GM12878 (cell line): ENCODE data around the gene CNRIP1. TPM values are rescaled to one million over a fixed set of nuclear protein-coding genes. Genes with fewer than 3 reads are reported as not detected.

Experiments
- BHLHE40 ChIP-seq, 2 experiments: fragments of 450-650 bp in 1 of 2; IDR thresholded peaks; 2 replicates each; pipeline ENCODE4 v1.6.1; 2011 to 2017; ENCODE audit warnings: low read depth in 2 of 2, borderline replicate concordance in 1 of 2, improper control_type of control experiment in 1 of 2, low read length in 1 of 2, mild to moderate bottlenecking in 1 of 2
- CREM ChIP-seq: IDR thresholded peaks from 2 replicates; pipeline ENCODE4 v1.6.1; 2014; ENCODE audit warnings: antibody characterized with exemption, low read depth
- IKZF1 ChIP-seq: fragments of 450-650 bp; conservative IDR thresholded peaks from 2 replicates; pipeline ENCODE4 v1.6.1; 2017; ENCODE audit warnings: antibody characterized with exemption, mild to moderate bottlenecking
- JUNB ChIP-seq: IDR thresholded peaks from 2 replicates; pipeline ENCODE4 v1.6.1; 2016; ENCODE audit warnings: antibody characterized with exemption, mild to moderate bottlenecking
- RCOR1 ChIP-seq: conservative IDR thresholded peaks from 2 replicates; pipeline ENCODE4 v1.6.1; 2012; ENCODE audit warnings: low read depth, low read length, improper control_type of control experiment
- SIN3A ChIP-seq: IDR thresholded peaks from 2 replicates; pipeline ENCODE4 v1.6.1; 2012; ENCODE audit warnings: low read depth, low read length, improper control_type of control experiment
- TCF3 ChIP-seq: IDR thresholded peaks from 2 replicates; pipeline ENCODE4 v1.6.1; 2012; ENCODE audit warnings: low read depth, mild to moderate bottlenecking, low read length, borderline replicate concordance; ENCODE audit not compliant: insufficient read depth
- WRNIP1 ChIP-seq: IDR thresholded peaks from 2 replicates; pipeline ENCODE4 v1.6.1; 2011; ENCODE audit warnings: low read depth, low read length, improper control_type of control experiment, borderline replicate concordance
- ZBED1 ChIP-seq: IDR thresholded peaks from 2 replicates; pipeline ENCODE4 v1.6.1; 2016; ENCODE audit warnings: borderline replicate concordance
- polyA plus RNA-seq, 11 experiments: library from polyadenylated mRNA; depleted of rRNA in 4 of 11; unstranded in 6 of 11; stranded (reverse) in 5 of 11; fragments of >200 nt; fragmentation: Nextera tagmentation in 4 of 11; fragmentation: Illumina TruSeq in 1 of 11; extraction: Ambion mirVana in 4 of 11; extraction: Trizol in 1 of 11; gene quantifications; 1 replicate in 1 of 11; 2 replicates in 10 of 11; pipeline versions ENCODE4 v1.2.1 to v1.2.3, GENCODE V29; 2011 to 2016; ENCODE audit warnings: inconsistent platforms in 2 of 11, missing spikeins in 2 of 11, low read depth in 1 of 11
- total RNA-seq, 4 experiments: library from RNA; depleted of rRNA in 3 of 4; stranded (reverse); fragments of >200 nt in 3 of 4; fragmentation: Illumina TruSeq in 1 of 4; extraction: Trizol in 1 of 4; gene quantifications; 2 replicates each; pipeline versions ENCODE4 v1.2.1 to v1.2.3, GENCODE V29; 2013 to 2021
- TF ChIP-seq, protein P1 (sequence below): fragments of 450-650 bp; IDR thresholded peaks from 2 replicates; pipeline ENCODE4 v1.6.1; 2016; ENCODE audit warnings: mild to moderate bottlenecking
- TF ChIP-seq, protein P2 (sequence below): fragments of 150-350 bp; IDR thresholded peaks from 2 replicates; pipeline ENCODE4 v1.6.1; 2016; ENCODE audit warnings: low read depth, low read length
- TF ChIP-seq, protein P3 (sequence below): IDR thresholded peaks from 2 replicates; pipeline ENCODE4 v1.6.1; 2012; ENCODE audit warnings: mild to moderate bottlenecking, low read depth, low read length
- TF ChIP-seq, protein P4 (sequence below): fragments of 450-650 bp; IDR thresholded peaks from 2 replicates; pipeline ENCODE4 v1.6.1; 2017; ENCODE audit warnings: low read depth, mild to moderate bottlenecking, moderate library complexity
- TF ChIP-seq, protein P5 (sequence below): fragments of 450-650 bp; IDR thresholded peaks from 2 replicates; pipeline ENCODE4 v1.6.1; 2016; ENCODE audit warnings: mild to moderate bottlenecking
- TF ChIP-seq, protein P6 (sequence below): fragments of 450-650 bp; IDR thresholded peaks from 2 replicates; pipeline ENCODE4 v1.6.1; 2017; ENCODE audit warnings: mild to moderate bottlenecking, low read depth, inconsistent platforms; ENCODE audit not compliant: poor library complexity, severe bottlenecking

Gene CNRIP1
- total and polyA plus RNA-seq, 10 of the 15 experiments (the other 5 are each of a cell fraction or from before 2014, with no cell fraction given) = not detected

DNA sequence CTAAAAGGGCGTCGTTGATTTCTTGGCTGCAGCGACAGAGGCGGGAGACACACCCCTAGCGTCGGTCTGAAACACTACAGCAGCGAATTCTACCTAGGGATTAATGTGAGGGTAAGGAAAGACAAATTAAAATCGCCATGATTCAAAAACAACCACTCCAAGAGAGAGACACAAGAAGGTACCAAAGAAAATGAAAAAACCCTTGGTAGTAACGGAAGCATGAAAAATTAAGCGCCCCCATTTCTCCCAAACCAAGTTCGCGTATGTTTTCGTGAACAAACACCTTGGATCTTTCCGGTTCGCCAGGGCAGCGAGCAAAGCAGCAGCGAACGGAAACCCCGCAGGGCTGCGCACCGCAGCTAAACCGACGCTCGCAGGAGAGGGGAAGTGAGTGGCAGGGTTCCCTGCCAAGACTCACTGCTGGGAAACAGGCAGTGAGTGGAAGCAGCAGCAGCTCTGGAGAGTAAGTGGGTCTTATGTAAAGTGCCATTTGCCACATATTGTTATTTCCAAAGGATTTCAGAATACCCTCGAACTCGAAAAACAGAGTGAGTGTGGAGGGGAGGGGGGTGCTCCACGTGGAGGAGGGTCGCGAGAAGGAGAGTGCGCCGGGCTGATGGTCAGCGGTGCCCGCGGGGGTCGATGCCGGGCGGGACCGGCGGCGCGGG lies 68.4 kb downstream of the CNRIP1 start (continued):
- TF ChIP-seq TCF3 (no peak), JUNB (no peak; the same call in 1 of the 2 replicates), BHLHE40 (IDR thresholded peaks at IDR 0.05; ENCODE audit: borderline replicate concordance in 1 of 2, low read depth in 2 of 2, low read length in 1 of 2) (0 out of 4 replicates have a peak, but pooled peaks of 1 of the 2 experiments have one; percentile 8), RCOR1 (0 out of 2 replicates have a peak, but pooled peaks have one; percentile 44), IKZF1 (peak; percentile 45), WRNIP1 (no peak), SIN3A (peak; percentile 90; the same call in 1 of the 2 replicates), ZBED1 (no peak), CREM (peak; percentile 53; the same call in 1 of the 2 replicates)
- TF ChIP-seq, protein P1, sequence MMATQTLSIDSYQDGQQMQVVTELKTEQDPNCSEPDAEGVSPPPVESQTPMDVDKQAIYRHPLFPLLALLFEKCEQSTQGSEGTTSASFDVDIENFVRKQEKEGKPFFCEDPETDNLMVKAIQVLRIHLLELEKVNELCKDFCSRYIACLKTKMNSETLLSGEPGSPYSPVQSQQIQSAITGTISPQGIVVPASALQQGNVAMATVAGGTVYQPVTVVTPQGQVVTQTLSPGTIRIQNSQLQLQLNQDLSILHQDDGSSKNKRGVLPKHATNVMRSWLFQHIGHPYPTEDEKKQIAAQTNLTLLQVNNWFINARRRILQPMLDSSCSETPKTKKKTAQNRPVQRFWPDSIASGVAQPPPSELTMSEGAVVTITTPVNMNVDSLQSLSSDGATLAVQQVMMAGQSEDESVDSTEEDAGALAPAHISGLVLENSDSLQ = peak; percentile 71; the same call in 1 of the 2 replicates
- TF ChIP-seq, protein P2, sequence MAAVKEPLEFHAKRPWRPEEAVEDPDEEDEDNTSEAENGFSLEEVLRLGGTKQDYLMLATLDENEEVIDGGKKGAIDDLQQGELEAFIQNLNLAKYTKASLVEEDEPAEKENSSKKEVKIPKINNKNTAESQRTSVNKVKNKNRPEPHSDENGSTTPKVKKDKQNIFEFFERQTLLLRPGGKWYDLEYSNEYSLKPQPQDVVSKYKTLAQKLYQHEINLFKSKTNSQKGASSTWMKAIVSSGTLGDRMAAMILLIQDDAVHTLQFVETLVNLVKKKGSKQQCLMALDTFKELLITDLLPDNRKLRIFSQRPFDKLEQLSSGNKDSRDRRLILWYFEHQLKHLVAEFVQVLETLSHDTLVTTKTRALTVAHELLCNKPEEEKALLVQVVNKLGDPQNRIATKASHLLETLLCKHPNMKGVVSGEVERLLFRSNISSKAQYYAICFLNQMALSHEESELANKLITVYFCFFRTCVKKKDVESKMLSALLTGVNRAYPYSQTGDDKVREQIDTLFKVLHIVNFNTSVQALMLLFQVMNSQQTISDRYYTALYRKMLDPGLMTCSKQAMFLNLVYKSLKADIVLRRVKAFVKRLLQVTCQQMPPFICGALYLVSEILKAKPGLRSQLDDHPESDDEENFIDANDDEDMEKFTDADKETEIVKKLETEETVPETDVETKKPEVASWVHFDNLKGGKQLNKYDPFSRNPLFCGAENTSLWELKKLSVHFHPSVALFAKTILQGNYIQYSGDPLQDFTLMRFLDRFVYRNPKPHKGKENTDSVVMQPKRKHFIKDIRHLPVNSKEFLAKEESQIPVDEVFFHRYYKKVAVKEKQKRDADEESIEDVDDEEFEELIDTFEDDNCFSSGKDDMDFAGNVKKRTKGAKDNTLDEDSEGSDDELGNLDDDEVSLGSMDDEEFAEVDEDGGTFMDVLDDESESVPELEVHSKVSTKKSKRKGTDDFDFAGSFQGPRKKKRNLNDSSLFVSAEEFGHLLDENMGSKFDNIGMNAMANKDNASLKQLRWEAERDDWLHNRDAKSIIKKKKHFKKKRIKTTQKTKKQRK = no peak
- TF ChIP-seq, protein P3, sequence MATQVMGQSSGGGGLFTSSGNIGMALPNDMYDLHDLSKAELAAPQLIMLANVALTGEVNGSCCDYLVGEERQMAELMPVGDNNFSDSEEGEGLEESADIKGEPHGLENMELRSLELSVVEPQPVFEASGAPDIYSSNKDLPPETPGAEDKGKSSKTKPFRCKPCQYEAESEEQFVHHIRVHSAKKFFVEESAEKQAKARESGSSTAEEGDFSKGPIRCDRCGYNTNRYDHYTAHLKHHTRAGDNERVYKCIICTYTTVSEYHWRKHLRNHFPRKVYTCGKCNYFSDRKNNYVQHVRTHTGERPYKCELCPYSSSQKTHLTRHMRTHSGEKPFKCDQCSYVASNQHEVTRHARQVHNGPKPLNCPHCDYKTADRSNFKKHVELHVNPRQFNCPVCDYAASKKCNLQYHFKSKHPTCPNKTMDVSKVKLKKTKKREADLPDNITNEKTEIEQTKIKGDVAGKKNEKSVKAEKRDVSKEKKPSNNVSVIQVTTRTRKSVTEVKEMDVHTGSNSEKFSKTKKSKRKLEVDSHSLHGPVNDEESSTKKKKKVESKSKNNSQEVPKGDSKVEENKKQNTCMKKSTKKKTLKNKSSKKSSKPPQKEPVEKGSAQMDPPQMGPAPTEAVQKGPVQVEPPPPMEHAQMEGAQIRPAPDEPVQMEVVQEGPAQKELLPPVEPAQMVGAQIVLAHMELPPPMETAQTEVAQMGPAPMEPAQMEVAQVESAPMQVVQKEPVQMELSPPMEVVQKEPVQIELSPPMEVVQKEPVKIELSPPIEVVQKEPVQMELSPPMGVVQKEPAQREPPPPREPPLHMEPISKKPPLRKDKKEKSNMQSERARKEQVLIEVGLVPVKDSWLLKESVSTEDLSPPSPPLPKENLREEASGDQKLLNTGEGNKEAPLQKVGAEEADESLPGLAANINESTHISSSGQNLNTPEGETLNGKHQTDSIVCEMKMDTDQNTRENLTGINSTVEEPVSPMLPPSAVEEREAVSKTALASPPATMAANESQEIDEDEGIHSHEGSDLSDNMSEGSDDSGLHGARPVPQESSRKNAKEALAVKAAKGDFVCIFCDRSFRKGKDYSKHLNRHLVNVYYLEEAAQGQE = no peak
- TF ChIP-seq, protein P4, sequence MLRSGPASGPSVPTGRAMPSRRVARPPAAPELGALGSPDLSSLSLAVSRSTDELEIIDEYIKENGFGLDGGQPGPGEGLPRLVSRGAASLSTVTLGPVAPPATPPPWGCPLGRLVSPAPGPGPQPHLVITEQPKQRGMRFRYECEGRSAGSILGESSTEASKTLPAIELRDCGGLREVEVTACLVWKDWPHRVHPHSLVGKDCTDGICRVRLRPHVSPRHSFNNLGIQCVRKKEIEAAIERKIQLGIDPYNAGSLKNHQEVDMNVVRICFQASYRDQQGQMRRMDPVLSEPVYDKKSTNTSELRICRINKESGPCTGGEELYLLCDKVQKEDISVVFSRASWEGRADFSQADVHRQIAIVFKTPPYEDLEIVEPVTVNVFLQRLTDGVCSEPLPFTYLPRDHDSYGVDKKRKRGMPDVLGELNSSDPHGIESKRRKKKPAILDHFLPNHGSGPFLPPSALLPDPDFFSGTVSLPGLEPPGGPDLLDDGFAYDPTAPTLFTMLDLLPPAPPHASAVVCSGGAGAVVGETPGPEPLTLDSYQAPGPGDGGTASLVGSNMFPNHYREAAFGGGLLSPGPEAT = peak; percentile 61; the same call in 1 of the 2 replicates
- TF ChIP-seq, protein P5, sequence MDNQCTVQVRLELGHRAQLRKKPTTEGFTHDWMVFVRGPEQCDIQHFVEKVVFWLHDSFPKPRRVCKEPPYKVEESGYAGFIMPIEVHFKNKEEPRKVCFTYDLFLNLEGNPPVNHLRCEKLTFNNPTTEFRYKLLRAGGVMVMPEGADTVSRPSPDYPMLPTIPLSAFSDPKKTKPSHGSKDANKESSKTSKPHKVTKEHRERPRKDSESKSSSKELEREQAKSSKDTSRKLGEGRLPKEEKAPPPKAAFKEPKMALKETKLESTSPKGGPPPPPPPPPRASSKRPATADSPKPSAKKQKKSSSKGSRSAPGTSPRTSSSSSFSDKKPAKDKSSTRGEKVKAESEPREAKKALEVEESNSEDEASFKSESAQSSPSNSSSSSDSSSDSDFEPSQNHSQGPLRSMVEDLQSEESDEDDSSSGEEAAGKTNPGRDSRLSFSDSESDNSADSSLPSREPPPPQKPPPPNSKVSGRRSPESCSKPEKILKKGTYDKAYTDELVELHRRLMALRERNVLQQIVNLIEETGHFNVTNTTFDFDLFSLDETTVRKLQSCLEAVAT = peak; percentile 57
- TF ChIP-seq, protein P6, sequence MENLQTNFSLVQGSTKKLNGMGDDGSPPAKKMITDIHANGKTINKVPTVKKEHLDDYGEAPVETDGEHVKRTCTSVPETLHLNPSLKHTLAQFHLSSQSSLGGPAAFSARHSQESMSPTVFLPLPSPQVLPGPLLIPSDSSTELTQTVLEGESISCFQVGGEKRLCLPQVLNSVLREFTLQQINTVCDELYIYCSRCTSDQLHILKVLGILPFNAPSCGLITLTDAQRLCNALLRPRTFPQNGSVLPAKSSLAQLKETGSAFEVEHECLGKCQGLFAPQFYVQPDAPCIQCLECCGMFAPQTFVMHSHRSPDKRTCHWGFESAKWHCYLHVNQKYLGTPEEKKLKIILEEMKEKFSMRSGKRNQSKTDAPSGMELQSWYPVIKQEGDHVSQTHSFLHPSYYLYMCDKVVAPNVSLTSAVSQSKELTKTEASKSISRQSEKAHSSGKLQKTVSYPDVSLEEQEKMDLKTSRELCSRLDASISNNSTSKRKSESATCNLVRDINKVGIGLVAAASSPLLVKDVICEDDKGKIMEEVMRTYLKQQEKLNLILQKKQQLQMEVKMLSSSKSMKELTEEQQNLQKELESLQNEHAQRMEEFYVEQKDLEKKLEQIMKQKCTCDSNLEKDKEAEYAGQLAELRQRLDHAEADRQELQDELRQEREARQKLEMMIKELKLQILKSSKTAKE = peak; percentile 82
